Glutamatergic neuron (in vitro differentiated cells): ENCODE measurements around the gene ULK2. TPM values are rescaled to one million over a fixed set of nuclear protein-coding genes. Genes with fewer than 3 reads are reported as not detected.
"Not testable (repeated sequence)": the region's sequence is repeated elsewhere in the genome, so short reads cannot be mapped to it uniquely, and the experiment has no call there.

Experiments used
- DNase-seq: peaks from one replicate; pipeline ENCODE4 v3.0.0; 2022
- H3K27ac Mint-ChIP-seq: one replicate; pipeline ENCODE4 v1.8.0; 2020; ENCODE audit warnings: mild to moderate bottlenecking, mixed read lengths, inconsistent platforms; ENCODE audit not compliant: unreplicated experiment
- H3K27me3 Mint-ChIP-seq: one replicate; pipeline ENCODE4 v1.8.0; 2020; ENCODE audit warnings: mild to moderate bottlenecking, moderate library complexity, mixed read lengths, inconsistent platforms; ENCODE audit not compliant: unreplicated experiment
- H3K36me3 Mint-ChIP-seq: one replicate; pipeline ENCODE4 v1.8.0; 2020; ENCODE audit warnings: mild to moderate bottlenecking, mixed read lengths, inconsistent platforms; ENCODE audit not compliant: unreplicated experiment
- H3K4me1 Mint-ChIP-seq: one replicate; pipeline ENCODE4 v1.8.0; 2020; ENCODE audit warnings: mild to moderate bottlenecking, low read depth, mixed read lengths, inconsistent platforms; ENCODE audit not compliant: unreplicated experiment
- H3K4me3 Mint-ChIP-seq: one replicate; pipeline ENCODE4 v1.8.0; 2020; ENCODE audit warnings: mild to moderate bottlenecking, mixed read lengths, inconsistent platforms; ENCODE audit not compliant: unreplicated experiment
- H3K9me3 Mint-ChIP-seq: one replicate; pipeline ENCODE4 v1.8.0; 2020; ENCODE audit warnings: mild to moderate bottlenecking, moderate library complexity, mixed read lengths, inconsistent platforms; ENCODE audit not compliant: unreplicated experiment
- total RNA-seq: library from RNA; stranded (reverse); fragmentation: NEBNext Ultra II Directional; extraction: Animal tissue kit (Norgen Biotek cat#: 25700); gene quantifications from one replicate; pipeline ENCODE4 v1.2.1, GENCODE V29; 2021; ENCODE audit not compliant: unreplicated experiment
- TF ChIP-seq, protein P1 (sequence below): fragments of 200-600 bp; sonication (generic); IDR thresholded peaks from one replicate; pipeline ENCODE4 v1.5.0; 2021; ENCODE audit not compliant: partially characterized antibody, unreplicated experiment

ULK2 gene
- total RNA-seq, 1 donor from 2014 or later, result 42.3 TPM

GRCh38 chr17:19896679-19897078 lies 28.9 kb upstream of the ULK2 start:
- Mint-ChIP-seq H3K27me3 (peaks cover 3% of the 10 kb centered on the region), H3K36me3 (no peaks in the 10 kb centered on the region), H3K27ac (peak overlapping the region; percentile 10), H3K9me3 (no peaks in the 10 kb centered on the region), H3K4me1 (no peaks in the 10 kb centered on the region), H3K4me3 (no peak overlapping the region)
- TF ChIP-seq, protein P1, sequence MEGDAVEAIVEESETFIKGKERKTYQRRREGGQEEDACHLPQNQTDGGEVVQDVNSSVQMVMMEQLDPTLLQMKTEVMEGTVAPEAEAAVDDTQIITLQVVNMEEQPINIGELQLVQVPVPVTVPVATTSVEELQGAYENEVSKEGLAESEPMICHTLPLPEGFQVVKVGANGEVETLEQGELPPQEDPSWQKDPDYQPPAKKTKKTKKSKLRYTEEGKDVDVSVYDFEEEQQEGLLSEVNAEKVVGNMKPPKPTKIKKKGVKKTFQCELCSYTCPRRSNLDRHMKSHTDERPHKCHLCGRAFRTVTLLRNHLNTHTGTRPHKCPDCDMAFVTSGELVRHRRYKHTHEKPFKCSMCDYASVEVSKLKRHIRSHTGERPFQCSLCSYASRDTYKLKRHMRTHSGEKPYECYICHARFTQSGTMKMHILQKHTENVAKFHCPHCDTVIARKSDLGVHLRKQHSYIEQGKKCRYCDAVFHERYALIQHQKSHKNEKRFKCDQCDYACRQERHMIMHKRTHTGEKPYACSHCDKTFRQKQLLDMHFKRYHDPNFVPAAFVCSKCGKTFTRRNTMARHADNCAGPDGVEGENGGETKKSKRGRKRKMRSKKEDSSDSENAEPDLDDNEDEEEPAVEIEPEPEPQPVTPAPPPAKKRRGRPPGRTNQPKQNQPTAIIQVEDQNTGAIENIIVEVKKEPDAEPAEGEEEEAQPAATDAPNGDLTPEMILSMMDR, result no peak
- no peak for DNase-seq

DNA sequence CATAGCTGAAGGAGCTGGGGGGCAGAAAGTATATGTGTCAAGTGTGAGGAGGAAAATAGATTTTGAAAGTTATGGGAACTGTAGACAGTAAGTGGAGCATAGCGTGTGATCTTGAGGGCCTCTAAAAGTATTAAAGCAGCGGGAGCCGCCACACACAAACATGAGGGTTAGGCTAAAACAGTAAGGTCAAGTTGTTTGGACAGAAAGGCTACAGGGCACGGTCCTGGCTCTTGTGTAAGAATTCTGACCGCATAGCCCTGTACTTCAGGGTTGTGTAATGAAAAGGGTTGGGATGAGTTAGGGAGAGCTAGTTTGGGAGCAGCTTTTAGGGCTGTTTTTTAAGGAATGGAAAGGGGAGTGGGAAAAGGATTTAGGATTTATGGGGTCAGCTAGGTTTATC lies 22.8 kb upstream of the ULK2 start:
- H3K9me3 Mint-ChIP-seq, DNase-seq, H3K36me3 Mint-ChIP-seq, H3K27ac Mint-ChIP-seq, H3K4me3 Mint-ChIP-seq, H3K27me3 Mint-ChIP-seq, H3K4me1 Mint-ChIP-seq: not testable (repeated sequence)

- not testable (repeated sequence) for H3K36me3 Mint-ChIP-seq, H3K27me3 Mint-ChIP-seq, H3K4me3 Mint-ChIP-seq, H3K27ac Mint-ChIP-seq, H3K9me3 Mint-ChIP-seq, DNase-seq, H3K4me1 Mint-ChIP-seq
Measured at GRCh38 chr17:19890001-19890400, 22.3 kb upstream of the ULK2 start.

DNA sequence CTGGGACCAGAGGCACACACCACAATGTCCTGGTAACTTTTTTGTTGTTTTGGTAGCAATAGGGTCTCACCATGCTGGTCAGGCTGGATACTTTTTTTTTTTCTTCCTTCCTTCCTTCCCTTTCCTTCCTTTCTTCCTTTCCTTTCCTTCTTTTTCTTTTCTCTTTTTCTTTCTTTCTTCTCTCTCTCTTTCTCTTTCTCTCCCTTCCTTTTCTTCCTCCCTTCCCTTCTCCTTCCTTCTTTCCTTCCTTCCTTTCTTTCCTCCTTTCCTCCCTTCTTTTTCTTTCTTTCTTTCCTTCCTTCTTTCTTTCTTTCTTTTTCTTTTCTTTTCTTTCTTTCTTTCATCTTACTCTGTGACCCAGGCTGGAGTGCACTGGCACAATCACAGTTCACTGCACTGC lies 18.4 kb upstream of the ULK2 start:
- Mint-ChIP-seq H3K4me3 (no peak overlapping the region), H3K4me1 (no peaks in the 10 kb centered on the region), H3K36me3 (no peaks in the 10 kb centered on the region), H3K27ac (no peak overlapping the region), H3K27me3 (no peaks in the 10 kb centered on the region), H3K9me3 (peaks cover 2% of the 10 kb centered on the region)
- TF ChIP-seq, protein P1, result no peak
- DNase-seq, result no peak

DNA sequence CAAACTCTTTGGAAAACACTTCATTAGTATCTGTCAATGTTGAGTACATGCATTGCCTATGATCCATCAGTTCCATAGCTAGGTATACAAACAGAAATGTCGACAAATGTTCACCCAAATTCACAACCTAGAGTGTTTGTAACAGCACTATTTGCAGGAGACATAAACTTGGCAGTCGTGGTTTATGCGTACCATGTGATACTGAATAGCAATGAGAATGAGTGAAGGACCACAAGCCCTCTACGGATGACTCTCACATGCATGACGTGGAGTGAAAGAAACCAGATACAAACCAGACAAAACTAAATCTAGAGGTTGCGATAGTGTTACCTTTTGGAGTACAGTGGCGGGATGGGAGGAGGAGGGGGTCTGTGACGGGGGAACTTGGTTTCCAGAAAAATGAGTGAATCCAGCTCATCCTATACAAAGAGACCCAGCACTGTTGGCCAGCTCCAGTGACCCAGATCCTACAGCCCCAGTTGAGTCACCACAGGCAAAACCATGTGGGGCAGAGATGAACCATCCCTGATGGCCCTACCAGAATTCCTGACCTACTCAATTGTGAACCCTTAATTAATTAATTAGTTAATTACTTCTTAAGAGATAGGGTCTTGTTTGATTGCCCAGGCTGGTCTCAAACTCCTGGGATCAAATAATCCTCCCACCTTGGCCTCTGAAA lies 15.9 kb upstream of the ULK2 start:
- TF ChIP-seq, protein P1, result no peak
- peaks cover 2% of the 10 kb centered on the region for H3K9me3 Mint-ChIP-seq
- no peaks in the 10 kb centered on the region for H3K36me3 Mint-ChIP-seq
- no peak overlapping the region for H3K4me3 Mint-ChIP-seq
- H3K27me3 Mint-ChIP-seq, result peaks cover 3% of the 10 kb centered on the region
- no peak for DNase-seq
- H3K4me1 Mint-ChIP-seq, result peaks cover 3% of the 10 kb centered on the region
- no peak overlapping the region for H3K27ac Mint-ChIP-seq

DNA sequence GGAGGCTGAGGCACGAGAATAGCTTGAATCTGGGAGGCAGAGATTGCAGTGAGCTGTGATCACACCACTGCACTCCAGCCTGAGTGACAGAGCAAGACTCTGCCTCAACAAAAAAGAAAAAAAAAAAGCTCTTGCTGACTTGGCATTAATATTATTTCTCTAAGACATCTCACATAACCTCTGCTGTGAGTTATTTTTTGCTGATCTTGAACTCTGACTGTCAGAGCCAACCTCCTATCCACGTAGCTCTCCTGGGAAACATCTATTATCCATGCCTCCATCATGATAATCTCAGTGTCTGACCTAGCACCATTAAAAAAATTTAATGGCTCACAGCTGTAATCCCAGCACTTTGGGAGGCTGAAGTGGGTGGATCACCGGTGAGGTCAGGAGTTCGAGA lies 12.7 kb upstream of the ULK2 start:
- no peak for DNase-seq
- H3K4me3 Mint-ChIP-seq, result no peak overlapping the region
- TF ChIP-seq, protein P1, result no peak
- no peaks in the 10 kb centered on the region for H3K9me3 Mint-ChIP-seq
- no peaks in the 10 kb centered on the region for H3K36me3 Mint-ChIP-seq
- H3K27ac Mint-ChIP-seq, result no peak overlapping the region
- H3K27me3 Mint-ChIP-seq, result peaks cover 3% of the 10 kb centered on the region
- H3K4me1 Mint-ChIP-seq, result peaks cover 4% of the 10 kb centered on the region
